HG03159 (cell line): ENCODE data around the gene RAB3D.

Source experiments
- ATAC-seq: cut with Tn5 transposase; IDR thresholded peaks from one replicate; pipeline ENCODE4 v1.9.1; 2021; ENCODE audit warnings: mild to moderate bottlenecking, moderate library complexity; ENCODE audit not compliant: unreplicated experiment

RAB3D gene

DNA sequence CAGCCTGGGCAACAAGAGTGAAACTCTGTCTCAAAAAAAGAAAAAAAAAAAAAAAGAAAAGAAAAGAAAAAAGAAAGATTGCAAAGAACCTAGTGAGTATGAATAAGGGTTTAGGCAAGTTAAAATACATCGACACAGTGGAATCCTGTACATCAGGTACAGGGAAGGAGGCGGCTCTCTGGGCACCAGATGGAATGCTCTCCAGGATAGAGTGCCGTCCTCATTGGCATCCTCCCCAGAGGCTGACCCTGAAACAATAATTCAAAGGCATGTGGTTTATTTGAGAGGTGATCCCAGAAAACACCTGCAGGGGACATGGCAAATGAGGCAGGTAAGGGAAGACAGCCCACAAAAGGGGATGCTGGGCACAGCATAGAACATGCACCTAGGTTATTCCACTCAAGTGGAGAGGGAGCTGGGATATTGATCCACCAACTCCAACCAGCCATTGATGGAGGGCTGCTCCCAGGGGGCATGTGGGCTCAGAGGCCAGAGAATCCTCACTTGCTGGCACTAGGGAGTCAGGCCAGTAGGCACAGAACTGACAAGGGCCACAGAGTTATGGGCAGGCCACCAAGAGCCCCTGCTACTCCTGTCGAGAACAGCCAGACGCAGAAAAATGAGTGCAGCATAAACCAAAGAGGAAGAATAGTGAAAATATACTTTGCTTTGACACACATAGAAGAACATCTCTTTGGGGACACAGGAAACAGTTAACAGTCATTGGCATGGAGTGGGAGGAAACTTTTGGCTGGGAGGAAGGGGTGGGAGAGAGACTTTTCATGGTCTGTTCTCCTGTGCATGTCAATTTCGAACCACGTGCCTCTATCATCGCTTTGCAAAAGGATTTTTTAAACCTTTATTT is 39.3 kb downstream of the RAB3D start:
- no peak for ATAC-seq

DNA sequence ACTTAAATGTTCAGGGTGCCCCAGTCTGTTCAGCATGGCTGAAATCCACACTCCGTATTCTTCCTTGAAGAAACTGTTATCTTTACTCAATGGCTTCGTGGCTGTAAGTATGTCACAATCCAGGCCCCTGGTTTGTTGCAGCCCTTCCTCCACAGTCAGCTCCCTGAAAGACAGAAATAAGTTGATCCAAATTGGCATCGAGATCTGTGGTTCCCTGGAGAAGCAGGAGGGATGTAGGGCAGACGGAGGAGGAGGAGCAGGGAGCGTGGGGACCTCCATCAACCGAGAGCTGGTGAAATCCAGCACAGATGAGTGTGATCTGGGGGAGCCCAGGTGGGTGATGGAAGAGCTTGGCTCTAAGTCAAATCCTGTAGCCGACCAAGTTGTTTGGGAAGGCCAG is 43.2 kb downstream of the RAB3D start:
- ATAC-seq = no peak

DNA sequence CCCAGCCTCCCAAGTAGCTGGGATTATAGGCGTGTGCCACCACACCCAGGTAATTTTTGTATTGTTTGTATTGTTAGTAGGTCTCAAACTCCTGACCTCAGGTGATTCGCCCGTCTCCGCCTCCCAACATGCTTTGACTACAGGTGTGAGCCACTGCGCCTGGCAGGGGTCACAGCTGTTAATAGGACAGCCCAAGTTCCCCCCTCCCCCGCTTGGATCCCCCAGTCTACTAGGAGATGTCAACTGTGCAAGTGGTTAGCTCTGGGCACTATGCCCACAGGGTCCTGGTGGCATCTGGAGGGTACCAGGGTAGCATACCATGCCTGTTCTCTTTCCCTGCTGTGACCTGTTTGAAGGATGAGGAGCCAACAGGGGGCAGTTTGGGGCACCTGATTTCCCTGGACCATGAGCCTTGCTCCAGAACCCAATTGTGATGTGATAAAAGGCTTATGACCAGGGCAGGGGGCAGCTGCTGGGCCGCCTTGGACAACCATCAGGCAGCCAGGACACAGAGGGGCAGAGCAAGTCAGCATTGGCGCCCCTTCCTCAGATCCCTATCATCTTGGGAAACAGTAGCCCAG is 43.7 kb downstream of the RAB3D start, which contains the start of gene TSPAN16:
Gene TSPAN16 (plus strand): TSS at position 496 of the 581 bp plus-strand sequence. CDS start 138 bp downstream, outside the sequence.
- no peak for ATAC-seq

DNA sequence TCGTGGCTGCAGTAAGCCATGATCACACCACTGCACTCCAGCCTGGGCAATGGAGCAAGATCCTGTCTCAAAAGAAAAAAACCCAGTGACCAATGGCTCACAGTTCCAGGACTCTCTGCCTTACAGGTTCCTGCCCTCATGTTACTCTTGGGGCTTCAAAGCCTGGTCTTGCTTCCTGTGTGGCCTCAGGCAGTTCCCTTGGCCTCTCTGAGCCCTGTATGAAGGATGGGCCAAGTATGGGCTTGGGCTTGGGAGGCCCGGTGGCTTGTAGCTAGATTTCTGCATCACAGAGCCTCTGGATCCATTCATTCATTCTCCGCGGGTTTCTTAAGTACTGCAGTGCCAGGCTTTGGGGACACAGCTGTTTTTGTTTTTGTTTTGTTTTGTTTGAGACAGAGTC is 44.3 kb downstream of the RAB3D start:
- ATAC-seq = no peak

DNA sequence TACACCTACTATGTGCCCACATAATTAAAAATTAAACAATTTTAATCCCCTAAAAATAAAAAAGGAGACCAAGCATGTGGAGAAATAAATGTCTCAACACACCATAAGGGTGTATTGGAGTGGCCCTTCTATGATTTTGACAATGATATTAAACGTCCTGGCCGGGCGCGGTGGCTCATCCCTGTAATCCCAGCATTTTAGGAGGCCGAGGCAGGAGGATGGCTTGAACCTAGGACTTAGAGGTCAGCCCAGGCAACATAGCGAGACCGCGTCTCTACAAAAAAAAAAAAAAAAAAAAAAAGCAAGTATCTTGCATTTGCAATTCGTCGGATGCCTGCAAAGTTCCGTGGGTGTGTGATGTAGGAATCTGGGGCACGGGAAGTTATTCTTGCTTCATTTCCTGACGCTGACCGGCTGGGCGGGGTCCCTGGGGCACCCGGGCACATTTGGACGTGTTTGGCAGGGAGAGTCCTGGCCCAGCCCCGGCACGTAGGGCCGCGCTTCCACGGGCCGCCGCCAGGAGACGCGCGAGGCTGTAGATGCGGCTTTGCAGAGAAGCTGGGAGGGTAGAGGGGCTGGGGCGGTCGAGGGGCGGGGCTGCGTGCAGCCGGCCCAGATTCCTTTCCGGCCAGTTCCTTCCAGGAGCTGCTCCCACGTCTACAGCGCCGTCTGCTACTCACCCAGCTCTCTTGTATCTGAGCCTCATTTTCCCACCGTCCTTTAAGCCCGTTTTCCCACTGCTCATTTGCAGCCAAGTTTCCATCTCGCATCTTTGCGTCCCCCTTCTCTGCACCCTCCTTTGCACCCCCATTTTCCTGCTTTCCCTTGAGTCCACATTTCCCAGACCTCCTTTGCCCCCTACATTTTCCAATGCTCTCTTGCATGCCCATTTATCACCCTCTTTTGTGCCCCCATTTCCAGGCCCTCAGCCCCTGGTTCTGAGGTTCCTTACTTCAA is 45.7 kb downstream of the RAB3D start:
- ATAC-seq = peak; percentile 60

DNA sequence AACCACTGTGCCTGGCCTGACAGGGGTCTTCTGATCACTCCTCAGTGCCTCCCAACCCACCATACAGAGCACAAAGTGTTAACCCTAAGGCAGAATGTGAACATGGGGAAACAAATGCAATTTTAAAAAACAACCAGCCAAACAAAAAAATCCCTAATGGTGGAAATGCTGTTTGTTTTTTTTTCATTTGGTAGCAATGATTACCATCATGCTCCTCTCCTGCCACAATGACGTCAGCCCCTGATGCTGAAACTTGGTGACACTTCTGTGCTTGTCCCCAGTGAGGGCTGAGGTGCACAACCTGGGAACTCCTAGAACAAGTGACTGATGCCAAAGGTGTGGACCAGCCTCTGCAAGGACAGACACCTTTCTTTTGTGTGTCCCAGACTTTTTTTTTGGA is 47.5 kb downstream of the RAB3D start:
- ATAC-seq = no peak

DNA sequence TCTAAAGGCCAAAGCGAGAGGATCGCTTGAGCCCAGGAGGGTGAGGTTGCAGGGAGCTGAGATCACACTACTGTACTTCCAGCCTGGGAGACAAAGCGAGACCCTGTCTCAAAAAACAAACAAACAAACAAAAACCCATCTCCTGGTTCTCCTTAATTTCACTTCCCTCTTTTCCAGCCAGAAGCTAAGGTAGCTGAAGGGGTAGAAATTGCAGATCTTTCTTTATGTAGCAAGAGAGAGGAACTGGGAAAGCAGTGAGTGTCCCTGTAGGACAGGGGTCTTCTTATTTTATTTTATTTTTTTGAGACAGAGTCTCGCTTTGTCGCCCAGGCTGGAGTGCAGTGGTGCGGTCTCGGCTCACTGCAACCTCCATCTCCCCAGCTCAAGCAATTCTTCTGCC is 48.0 kb downstream of the RAB3D start:
- ATAC-seq = no peak

DNA sequence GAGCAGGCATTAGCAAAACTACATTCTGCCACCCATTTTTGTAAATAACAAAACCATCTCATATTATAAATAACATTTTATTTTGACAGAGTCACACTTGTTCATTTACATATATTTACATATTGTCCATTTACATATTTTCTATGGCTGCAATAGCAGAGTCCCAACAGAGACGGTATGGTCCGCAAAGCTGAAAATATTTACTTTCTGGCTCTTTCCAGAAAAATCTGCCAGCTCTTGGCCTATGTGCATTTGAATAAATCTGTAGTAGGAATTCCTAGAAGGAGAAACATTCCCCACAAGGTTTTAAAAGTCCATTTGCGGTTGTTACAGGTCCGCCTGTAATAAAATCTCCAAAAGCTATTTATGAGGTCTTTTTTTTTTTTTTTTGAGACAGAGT is 49.2 kb downstream of the RAB3D start:
- ATAC-seq = no peak

DNA sequence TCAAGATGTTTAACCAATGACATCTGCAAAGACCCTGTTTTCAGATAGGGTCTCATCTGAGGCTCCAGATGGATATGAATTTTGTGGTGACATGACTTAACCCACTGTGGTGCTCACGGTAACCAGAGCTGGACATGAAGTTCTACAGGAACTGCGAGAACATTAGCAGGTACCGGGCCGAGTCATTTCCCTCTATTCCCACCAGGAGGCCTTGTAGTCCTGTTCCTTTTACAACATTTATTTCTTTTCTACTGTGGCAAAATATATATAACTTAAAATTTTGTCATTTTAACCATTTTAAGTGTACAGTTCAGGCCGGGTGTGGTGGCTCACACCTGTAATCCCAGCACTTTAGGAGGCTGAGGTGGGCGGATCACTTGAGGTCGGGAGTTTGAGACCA is 51.1 kb downstream of the RAB3D start:
- ATAC-seq = no peak

DNA sequence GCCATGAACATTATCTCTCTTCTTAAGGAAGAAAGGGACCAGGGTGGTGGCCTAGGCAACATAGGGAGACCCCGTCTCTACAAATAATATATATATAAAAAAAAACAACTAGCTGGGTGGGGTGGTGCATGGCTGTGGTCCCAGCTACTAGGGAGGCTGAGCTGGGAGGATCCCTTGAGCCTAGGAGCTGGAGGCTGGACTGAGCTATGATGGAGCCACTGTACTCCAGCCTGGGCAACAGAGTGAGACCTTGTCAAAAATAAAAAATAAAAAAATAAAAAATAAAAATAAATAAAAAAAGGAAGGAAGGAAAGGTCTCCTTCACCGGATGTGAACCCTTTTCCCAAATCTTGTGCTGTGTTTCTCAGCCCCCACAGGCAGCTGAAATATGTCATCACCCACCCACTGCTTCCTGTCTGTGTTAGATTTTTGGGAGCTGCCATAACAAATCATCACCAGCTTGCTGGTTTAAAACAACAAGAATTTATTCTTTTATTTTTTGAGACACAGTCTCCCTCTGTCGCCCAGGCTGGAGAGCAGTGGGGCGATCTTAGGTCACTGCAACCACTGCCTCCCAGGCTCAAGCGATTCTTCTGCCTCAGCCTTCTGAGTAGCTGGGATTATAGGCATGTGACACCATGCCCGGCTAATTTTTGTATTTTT is 53.0 kb downstream of the RAB3D start:
- no peak for ATAC-seq

DNA sequence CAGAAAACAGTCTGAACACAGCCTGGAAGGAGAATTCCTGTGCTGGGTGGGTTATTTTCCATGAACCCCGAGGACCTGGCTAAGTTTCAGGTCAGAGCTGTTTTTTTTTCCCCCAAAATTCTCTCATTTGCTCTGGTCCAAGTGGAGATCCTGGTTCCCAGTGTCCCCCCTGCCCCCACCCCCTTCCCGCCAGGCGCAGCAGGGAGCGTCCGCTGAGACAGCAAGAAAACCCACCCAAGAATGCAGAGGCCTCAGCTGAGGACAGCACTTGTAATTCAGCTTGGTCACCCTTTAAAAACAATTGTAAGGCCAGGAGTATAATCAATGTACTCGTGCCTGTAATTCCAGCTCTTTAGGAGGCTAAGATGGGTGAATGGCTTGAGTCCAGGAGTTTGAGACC is 54.9 kb downstream of the RAB3D start:
- no peak for ATAC-seq

DNA sequence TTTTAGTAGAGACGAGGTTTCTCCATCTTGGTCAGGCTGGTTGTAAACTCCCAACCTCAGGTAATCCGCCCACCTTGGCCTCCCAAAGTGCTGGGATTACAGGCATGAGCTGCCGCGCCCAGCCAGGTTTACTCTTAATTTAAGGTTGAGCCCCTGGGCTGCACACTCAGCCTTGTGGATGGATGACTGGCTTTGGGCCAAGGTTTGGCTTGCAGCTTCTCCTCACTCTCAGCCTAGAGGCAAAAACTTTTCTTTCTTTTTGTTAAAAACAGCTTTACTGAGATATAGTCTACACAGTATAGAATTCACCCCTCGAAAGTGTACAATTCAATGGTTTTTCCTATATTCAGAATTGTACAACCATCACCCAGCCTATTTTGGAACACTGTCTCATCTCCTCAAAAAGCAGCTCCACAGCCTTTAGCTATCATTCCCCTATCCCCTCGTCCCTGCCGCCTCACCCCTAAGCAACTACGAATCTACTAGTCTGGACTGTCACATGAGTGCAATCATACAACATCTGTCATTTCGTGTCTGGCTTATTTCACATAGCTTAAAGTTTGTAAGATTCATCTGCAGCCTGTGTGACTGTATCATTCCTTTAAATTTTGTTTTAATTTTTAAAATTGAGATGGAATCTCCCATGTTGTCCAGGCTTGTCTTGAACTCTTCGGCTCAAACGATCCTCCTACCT is 58.0 kb downstream of the RAB3D start:
- no peak for ATAC-seq

DNA sequence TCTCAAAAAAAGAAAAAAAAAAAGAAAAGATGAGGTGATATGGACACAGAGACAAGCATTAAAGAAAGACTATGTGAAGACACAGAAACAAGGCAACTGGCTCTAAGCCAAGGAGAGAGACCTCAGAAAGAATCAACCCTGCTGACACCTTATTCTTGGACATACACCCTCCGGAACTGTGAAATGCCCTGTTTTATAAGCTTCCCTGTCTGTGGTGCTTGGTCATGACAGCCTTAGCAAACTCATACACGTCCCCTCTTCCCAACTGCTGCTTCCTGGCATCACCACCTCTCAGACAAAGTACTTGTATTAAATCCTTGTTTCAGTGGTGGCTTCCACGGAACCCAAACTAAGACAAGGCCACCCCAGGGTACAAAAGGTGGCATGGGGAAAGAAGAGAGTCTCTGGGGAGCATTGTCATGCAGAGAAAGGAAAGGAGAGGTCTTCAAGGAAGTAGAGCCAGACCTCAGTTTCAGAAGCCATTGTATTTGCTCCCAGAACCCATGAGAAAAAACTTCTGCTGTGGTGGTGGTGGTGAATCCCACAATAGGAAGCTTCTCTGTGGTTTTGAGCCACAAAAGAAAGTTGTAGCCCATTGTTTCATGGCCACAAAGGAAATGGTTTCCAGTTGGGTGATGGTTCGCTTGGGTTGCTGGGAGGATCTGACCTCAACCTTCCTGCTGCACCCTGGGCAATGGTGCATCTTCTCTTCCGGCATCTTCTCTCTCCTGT is 59.8 kb downstream of the RAB3D start:
- no peak for ATAC-seq

DNA sequence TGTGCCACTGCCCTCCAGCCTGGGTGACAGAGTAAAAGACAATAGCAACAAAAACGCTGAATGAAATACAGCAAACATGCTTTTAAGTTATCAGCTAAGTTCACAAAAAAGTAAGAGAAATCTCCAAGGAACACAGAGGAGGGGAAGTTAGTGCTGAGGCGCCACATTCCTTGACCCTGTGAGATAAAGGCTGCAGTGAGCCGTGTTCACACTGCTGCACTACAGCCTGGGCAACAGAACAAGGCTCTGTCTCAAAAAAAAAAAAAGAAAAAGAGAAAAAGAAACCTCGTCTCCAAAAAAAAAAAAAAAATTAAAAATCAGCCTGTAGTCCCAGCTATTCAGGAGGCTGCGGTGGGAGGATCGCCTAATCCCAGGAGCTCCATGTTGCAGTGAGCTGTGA is 60.8 kb downstream of the RAB3D start:
- ATAC-seq = no peak

DNA sequence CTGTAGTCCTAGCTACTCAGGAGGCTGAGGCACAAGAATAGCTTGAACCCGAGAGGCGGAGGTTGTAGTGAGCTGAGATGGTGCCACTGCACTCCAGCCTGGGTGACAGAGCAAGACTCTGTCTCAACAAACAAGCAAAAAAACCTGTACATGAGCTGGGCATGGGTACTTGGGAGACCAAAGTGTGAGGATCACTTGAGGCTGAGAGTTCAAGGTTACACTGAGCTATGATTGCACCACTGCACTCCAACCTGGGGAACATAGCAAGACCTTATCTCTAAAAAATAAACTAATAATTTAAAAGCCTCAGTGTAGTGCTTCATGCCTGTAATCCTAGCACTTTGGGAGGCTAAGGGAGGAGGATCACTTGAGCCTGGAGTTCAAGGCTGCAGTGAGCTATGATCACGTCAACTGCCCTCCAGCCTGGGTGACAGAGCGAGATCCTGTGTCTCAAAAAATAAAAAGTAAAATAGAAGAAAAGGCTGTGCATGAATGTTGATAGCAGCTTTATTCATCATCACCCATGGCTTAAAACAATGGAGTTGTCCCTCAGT is 64.8 kb downstream of the RAB3D start:
- ATAC-seq = no peak

DNA sequence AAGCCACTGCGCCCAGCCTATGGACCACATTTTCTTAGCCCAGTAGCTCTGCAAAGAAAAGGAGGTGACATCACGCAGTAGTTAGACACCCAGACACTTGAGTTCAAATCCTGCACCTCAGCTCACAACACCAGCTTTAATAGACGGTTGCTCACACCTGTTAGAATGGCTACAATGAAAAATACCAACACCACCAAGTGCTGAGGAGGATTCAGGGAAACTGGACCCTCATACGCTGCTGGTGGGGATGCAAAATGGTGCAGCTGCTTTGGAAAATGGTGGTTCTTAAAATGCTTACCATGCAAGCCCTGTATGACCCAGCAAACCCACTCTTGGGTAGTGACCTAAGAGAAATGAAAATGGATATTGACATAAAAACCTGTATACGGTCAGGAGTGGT is 65.5 kb downstream of the RAB3D start:
- ATAC-seq = no peak

DNA sequence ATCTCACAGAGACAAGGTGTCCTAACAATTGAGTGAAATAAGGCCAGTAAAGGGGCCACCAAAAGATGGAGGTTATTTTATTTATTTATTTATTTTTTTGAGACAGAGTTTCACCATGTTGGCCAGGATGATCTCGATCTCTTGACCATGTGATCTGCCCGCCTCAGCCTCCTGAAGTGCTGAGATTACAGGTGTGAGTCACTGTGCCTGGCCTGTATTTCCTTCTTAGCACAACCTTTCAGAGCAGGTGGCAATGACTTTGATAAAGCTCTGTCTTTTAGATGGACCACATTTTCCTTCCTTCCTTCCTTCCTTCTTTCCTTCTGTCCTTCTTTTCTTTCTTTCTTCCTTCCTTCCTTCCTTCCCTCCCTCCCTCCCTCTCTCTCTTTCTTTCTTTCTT is 66.2 kb downstream of the RAB3D start:
- ATAC-seq = no peak
